GM12878 (cell line): Measurements from ENCODE around the gene ADNP2. TPM values are rescaled to one million over a fixed set of nuclear protein-coding genes. Genes with fewer than 3 reads are reported as not detected.

ENCODE experiments used
- CBFB ChIP-seq: IDR thresholded peaks from 2 replicates; pipeline ENCODE4 v1.6.1; 2016; ENCODE audit warnings: antibody characterized with exemption, low read depth
- CREM ChIP-seq: IDR thresholded peaks from 2 replicates; pipeline ENCODE4 v1.6.1; 2014; ENCODE audit warnings: antibody characterized with exemption, low read depth
- IKZF1 ChIP-seq: fragments of 450-650 bp; conservative IDR thresholded peaks from 2 replicates; pipeline ENCODE4 v1.6.1; 2017; ENCODE audit warnings: antibody characterized with exemption, mild to moderate bottlenecking
- IKZF2 ChIP-seq, 2 experiments: fragments of 450-650 bp; IDR thresholded peaks; 2 replicates each; pipeline ENCODE4 v1.6.1; 2017; ENCODE audit warnings: mild to moderate bottlenecking in 2 of 2, moderate library complexity in 2 of 2
- IRF4 ChIP-seq: IDR thresholded peaks from 2 replicates; pipeline ENCODE4 v1.6.1; 2011; ENCODE audit warnings: low read depth, low read length
- KLF5 ChIP-seq: fragments of 450-650 bp; IDR thresholded peaks from 2 replicates; pipeline ENCODE4 v1.6.1; 2014; ENCODE audit warnings: mild to moderate bottlenecking; ENCODE audit not compliant: partially characterized antibody
- LARP7 ChIP-seq: fragments of 450-650 bp; IDR thresholded peaks from 2 replicates; pipeline ENCODE4 v1.6.1; 2017; ENCODE audit warnings: mild to moderate bottlenecking
- MYB ChIP-seq: fragments of 150-350 bp; IDR thresholded peaks from 2 replicates; pipeline ENCODE4 v1.6.1; 2014; ENCODE audit warnings: mild to moderate bottlenecking, low read depth, low read length, borderline replicate concordance
- NBN ChIP-seq: fragments of 450-650 bp; IDR thresholded peaks from 2 replicates; pipeline ENCODE4 v1.6.1; 2016
- PAX8 ChIP-seq: fragments of 450-650 bp; IDR thresholded peaks from 2 replicates; pipeline ENCODE4 v1.6.1; 2017; ENCODE audit warnings: mild to moderate bottlenecking, moderate library complexity
- PKNOX1 ChIP-seq: fragments of 450-650 bp; IDR thresholded peaks from 2 replicates; pipeline ENCODE4 v1.6.1; 2016; ENCODE audit warnings: mild to moderate bottlenecking
- RAD51 ChIP-seq: fragments of 450-650 bp; IDR thresholded peaks from 2 replicates; pipeline ENCODE4 v1.6.1; 2016; ENCODE audit warnings: moderate library complexity, mild to moderate bottlenecking, inconsistent platforms
- SPI1 ChIP-seq: IDR thresholded peaks from 2 replicates; pipeline ENCODE4 v1.6.1; 2011; ENCODE audit warnings: low read depth, mild to moderate bottlenecking, low read length, moderate library complexity, borderline replicate concordance; ENCODE audit not compliant: insufficient read depth
- SUZ12 ChIP-seq: fragments of 200-600 bp; sonication (generic); IDR thresholded peaks from one replicate; pipeline ENCODE4 v1.6.1; 2018; ENCODE audit warnings: antibody characterized with exemption, mild to moderate bottlenecking; ENCODE audit not compliant: unreplicated experiment
- USF1 ChIP-seq: IDR thresholded peaks from 2 replicates; pipeline ENCODE4 v1.6.1; 2011; ENCODE audit warnings: borderline replicate concordance, low read depth, mild to moderate bottlenecking, moderate library complexity, mixed read lengths, low read length; ENCODE audit not compliant: insufficient read depth; ENCODE audit errors: extremely low read length
- ZNF24 ChIP-seq: fragments of 450-650 bp; IDR thresholded peaks from 2 replicates; pipeline ENCODE4 v1.6.1; 2017; ENCODE audit warnings: antibody characterized with exemption, mild to moderate bottlenecking
- ZNF274 ChIP-seq: IDR thresholded peaks from one replicate; pipeline ENCODE4 v1.8.0; 2011; ENCODE audit not compliant: insufficient read length, insufficient read depth
- ZNF592 ChIP-seq: fragments of 450-650 bp; IDR thresholded peaks from 2 replicates; pipeline ENCODE4 v1.6.1; 2017; ENCODE audit warnings: mild to moderate bottlenecking, moderate library complexity
- ZNF622 ChIP-seq: fragments of 450-650 bp; IDR thresholded peaks from 2 replicates; pipeline ENCODE4 v1.6.1; 2017; ENCODE audit warnings: mild to moderate bottlenecking, inconsistent platforms
- ZSCAN29 ChIP-seq: fragments of 450-650 bp; IDR thresholded peaks from 2 replicates; pipeline ENCODE4 v1.6.1; 2017; ENCODE audit warnings: mild to moderate bottlenecking, moderate library complexity
- polyA plus RNA-seq, 11 experiments: library from polyadenylated mRNA; depleted of rRNA in 4 of 11; unstranded in 6 of 11; stranded (reverse) in 5 of 11; fragments of >200 nt; fragmentation: Nextera tagmentation in 4 of 11; fragmentation: Illumina TruSeq in 1 of 11; extraction: Ambion mirVana in 4 of 11; extraction: Trizol in 1 of 11; gene quantifications; 1 replicate in 1 of 11; 2 replicates in 10 of 11; pipeline versions ENCODE4 v1.2.1 to v1.2.3, GENCODE V29; 2011 to 2016; ENCODE audit warnings: inconsistent platforms in 2 of 11, missing spikeins in 2 of 11, low read depth in 1 of 11
- total RNA-seq, 4 experiments: library from RNA; depleted of rRNA in 3 of 4; stranded (reverse); fragments of >200 nt in 3 of 4; fragmentation: Illumina TruSeq in 1 of 4; extraction: Trizol in 1 of 4; gene quantifications; 2 replicates each; pipeline versions ENCODE4 v1.2.1 to v1.2.3, GENCODE V29; 2013 to 2021
- TF ChIP-seq, protein P1 (sequence below): IDR thresholded peaks from 2 replicates; pipeline ENCODE4 v1.6.1; 2011; ENCODE audit warnings: borderline replicate concordance, low read depth, mild to moderate bottlenecking, moderate library complexity, low read length; ENCODE audit not compliant: insufficient read depth, poor library complexity, severe bottlenecking
- TF ChIP-seq, protein P2 (sequence below): IDR thresholded peaks from 2 replicates; pipeline ENCODE4 v1.6.1; 2012; ENCODE audit warnings: low read length, inconsistent platforms
- TF ChIP-seq, protein P3 (sequence below): IDR thresholded peaks from 2 replicates; pipeline ENCODE4 v1.6.1; 2011; ENCODE audit warnings: mild to moderate bottlenecking, low read depth, low read length, moderate library complexity; ENCODE audit not compliant: insufficient replicate concordance

The ADNP2 gene
- total and polyA plus RNA-seq, 10 of the 15 experiments (the other 5 are each of a cell fraction or from before 2014, with no cell fraction given): 3.7 to 25.1 (median 13.0) TPM

DNA sequence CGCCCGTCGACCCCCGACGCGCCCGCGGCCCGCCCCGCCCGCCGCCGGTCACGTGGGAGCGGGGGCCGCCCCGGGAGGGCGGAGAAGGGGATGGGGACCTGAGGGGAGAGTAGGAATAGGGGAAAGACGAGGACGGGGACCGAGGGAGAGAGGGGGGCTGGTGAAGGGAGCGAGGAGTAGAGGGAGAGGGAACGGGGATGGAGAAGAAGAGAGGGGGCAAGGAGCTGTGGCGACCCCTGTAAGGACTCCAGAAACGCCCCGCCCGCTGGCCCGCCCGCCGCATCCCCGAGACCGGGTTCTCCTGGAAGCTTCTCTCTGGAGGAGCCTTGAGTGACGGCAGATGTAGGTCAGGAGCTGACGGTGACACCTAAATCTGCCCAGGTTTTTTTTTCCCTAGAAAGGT, 615 bp downstream of the ADNP2 start (continued):
- TF ChIP-seq ZSCAN29 (no peak), NBN (no peak), CREM (no peak), PKNOX1 (peak; percentile 51), LARP7 (no peak), USF1 (peak; percentile 84), ZNF24 (no peak), RAD51 (peak; percentile 73), SUZ12 (no peak), CBFB (no peak), KLF5 (no peak), IKZF2 (IDR thresholded peaks at IDR 0.05) (no peak; a peak in 1 of 4 replicates), ZNF592 (no peak), PAX8 (no peak), MYB (no peak), SPI1 (no peak), IKZF1 (0 out of 2 replicates have a peak, but pooled peaks have one; percentile 17), ZNF274 (no peak), IRF4 (no peak), ZNF622 (no peak)
- TF ChIP-seq, protein P1, sequence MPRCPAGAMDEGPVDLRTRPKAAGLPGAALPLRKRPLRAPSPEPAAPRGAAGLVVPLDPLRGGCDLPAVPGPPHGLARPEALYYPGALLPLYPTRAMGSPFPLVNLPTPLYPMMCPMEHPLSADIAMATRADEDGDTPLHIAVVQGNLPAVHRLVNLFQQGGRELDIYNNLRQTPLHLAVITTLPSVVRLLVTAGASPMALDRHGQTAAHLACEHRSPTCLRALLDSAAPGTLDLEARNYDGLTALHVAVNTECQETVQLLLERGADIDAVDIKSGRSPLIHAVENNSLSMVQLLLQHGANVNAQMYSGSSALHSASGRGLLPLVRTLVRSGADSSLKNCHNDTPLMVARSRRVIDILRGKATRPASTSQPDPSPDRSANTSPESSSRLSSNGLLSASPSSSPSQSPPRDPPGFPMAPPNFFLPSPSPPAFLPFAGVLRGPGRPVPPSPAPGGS: no peak
- TF ChIP-seq, protein P2, sequence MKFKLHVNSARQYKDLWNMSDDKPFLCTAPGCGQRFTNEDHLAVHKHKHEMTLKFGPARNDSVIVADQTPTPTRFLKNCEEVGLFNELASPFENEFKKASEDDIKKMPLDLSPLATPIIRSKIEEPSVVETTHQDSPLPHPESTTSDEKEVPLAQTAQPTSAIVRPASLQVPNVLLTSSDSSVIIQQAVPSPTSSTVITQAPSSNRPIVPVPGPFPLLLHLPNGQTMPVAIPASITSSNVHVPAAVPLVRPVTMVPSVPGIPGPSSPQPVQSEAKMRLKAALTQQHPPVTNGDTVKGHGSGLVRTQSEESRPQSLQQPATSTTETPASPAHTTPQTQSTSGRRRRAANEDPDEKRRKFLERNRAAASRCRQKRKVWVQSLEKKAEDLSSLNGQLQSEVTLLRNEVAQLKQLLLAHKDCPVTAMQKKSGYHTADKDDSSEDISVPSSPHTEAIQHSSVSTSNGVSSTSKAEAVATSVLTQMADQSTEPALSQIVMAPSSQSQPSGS: no peak
- TF ChIP-seq, protein P3, sequence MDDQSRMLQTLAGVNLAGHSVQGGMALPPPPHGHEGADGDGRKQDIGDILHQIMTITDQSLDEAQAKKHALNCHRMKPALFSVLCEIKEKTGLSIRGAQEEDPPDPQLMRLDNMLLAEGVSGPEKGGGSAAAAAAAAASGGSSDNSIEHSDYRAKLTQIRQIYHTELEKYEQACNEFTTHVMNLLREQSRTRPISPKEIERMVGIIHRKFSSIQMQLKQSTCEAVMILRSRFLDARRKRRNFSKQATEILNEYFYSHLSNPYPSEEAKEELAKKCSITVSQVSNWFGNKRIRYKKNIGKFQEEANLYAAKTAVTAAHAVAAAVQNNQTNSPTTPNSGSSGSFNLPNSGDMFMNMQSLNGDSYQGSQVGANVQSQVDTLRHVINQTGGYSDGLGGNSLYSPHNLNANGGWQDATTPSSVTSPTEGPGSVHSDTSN: peak; percentile 26
